ENCODE data around the gene HCN3.

Gene HCN3

GRCh38 chr1:155297384-155297783, 20.1 kb downstream of the HCN3 start:
- DNase-seq (ENCODE audit: low read depth in 1 of 2, low spot score in 1 of 2): no peak
- in situ Hi-C loops (cut with HindIII; ENCODE audit: low pct_unique_long_range_greater_than_20kb, low sequenced_read_pairs): no loop called here
- TF ChIP-seq JUND (IDR thresholded peaks at IDR 0.05; ENCODE audit: low read depth): no peak

DNA sequence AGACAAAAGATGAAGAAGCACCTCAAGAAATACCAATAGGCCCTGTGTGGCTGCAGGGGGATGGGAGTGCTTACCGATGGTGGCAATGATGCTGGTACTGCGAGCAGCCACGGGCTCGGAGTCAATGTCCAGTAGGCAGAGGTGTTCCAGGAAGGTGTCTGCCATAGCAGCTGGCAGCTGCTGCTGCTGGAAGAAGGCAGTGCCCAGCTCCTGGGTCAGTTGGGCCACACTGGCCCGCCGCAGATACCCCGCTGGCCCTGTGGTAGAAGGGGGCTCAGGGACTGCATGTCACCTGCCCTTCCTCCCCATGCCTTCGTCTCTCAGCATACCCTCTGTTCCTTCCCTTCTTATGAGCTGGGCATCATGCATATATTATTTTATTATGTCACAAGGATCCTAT, 22.8 kb downstream of the HCN3 start:
- in situ Hi-C loops (cut with HindIII; ENCODE audit: low pct_unique_long_range_greater_than_20kb, low sequenced_read_pairs): no loop called here
- DNase-seq (ENCODE audit: low read depth in 1 of 2, low spot score in 1 of 2): no peak
- TF ChIP-seq JUND (IDR thresholded peaks at IDR 0.05; ENCODE audit: low read depth): no peak

DNA sequence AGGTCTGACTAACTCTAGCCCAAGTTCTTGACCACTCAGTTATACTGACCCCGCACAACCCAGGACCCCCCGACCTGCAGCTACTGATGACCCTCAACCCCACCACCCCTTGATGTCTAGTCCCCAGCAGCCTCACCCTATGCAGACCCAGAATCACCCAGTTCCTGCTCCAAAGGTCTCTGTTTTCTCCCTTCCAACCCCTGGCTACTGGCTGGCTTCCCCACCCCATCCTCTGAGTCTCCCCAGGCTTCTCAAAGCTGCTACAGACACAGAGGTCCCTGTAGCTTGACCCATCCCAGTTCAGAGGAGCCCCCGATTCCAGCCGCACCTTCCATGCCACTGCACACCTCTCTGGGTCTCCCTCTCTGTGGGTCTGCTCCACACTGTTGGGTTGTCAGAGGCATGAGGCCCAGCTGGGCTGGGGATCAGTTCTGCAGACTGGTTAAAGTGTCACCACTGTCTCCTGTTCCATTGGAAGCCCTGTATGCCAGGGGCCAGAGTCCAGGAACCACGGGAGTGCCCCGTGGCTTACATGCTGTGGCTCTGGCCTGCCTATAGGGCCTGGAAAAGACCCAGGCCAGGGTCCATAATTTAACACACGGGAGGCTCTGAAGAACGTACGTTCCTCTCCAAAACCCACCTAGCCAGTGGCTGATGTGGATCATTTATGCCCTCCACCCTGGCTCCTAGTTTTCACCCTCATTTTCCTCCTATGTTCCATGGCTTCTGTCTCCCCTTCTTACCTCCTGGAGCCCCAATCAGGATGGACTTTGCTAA, 23.5 kb downstream of the HCN3 start:
- in situ Hi-C loops (cut with HindIII; ENCODE audit: low pct_unique_long_range_greater_than_20kb, low sequenced_read_pairs): no loop called here

DNA sequence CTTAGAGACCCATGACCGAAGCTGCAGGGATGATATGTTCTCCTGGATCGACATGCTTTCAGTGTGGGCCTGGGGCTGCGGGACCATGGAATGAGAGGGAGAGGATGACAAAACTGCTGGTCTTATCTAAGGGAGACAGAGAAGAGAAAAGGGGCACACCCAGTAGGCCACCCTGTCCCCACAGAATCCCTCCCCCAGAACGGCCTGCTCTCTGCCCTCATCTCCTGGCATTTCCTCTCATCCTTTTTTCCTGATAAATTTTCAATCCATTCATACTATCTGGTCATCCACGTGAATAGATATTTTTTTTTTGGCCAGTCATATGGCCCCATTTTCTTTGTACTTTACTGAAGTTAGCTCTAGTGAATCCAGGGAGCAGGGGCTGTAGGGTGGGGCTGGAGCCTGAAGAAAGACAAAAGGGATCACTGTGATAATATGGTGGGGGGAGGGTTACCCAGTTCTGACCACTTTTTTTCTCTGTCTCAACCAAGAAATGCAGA, 24.1 kb downstream of the HCN3 start, which contains the start of gene PKLR:
Gene PKLR (minus strand): TSS at position 97 of the 500 bp plus-strand sequence. CDS start 43 bp downstream, at position 54.
- TF ChIP-seq JUND (IDR thresholded peaks at IDR 0.05; ENCODE audit: low read depth): no peak
- in situ Hi-C loops (cut with HindIII; ENCODE audit: low pct_unique_long_range_greater_than_20kb, low sequenced_read_pairs): no loop called here
- no peak for DNase-seq (ENCODE audit: low read depth in 1 of 2, low spot score in 1 of 2)

More for the DNA sequence above, 23.5 kb downstream of the HCN3 start:
- DNase-seq (ENCODE audit: low read depth in 1 of 2, low spot score in 1 of 2): no peak
- TF ChIP-seq JUND (IDR thresholded peaks at IDR 0.05; ENCODE audit: low read depth): no peak

DNA sequence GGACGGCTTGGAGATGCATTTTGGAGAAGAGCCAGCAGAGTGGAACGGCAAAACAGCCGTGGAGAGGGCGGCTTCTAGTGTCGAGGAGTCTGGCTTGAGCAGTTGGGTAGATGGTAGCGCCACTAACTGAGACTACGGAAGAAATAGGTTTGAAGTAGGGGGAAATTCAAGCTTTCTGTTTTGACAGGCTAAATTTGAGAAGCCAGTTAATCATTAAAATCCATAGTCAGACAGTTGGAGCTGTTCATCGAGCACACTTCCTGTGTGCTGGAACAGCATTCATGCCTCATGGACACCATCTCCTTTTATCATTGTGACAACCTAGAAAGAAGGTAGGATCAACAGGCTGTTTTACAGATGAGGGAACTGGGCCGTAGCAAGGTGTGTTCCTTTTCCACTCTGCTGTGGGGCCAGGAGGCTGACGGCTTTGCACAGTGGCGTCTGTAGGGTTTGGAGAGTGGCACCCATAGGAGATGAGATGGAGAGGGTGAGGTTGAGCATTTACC, 27.3 kb downstream of the HCN3 start:
- in situ Hi-C loops (cut with HindIII; ENCODE audit: low pct_unique_long_range_greater_than_20kb, low sequenced_read_pairs): no loop called here
- no peak for DNase-seq (ENCODE audit: low read depth in 1 of 2, low spot score in 1 of 2)
- TF ChIP-seq JUND (IDR thresholded peaks at IDR 0.05; ENCODE audit: low read depth): no peak

- DNase-seq (ENCODE audit: low read depth in 1 of 2, low spot score in 1 of 2): no peak
- no peak for TF ChIP-seq JUND (IDR thresholded peaks at IDR 0.05; ENCODE audit: low read depth)
- in situ Hi-C loops (cut with HindIII; ENCODE audit: low pct_unique_long_range_greater_than_20kb, low sequenced_read_pairs): no loop called here
Observed at GRCh38 chr1:155305881-155306391, 28.7 kb downstream of the HCN3 start.

- in situ Hi-C loops (cut with HindIII; ENCODE audit: low pct_unique_long_range_greater_than_20kb, low sequenced_read_pairs): no loop called here
- no peak for TF ChIP-seq JUND (IDR thresholded peaks at IDR 0.05; ENCODE audit: low read depth)
- peak in 1 of 2 experiments; percentile 55 for DNase-seq (ENCODE audit: low read depth in 1 of 2, low spot score in 1 of 2)
Observed at GRCh38 chr1:155307247-155307740, 30.0 kb downstream of the HCN3 start.

GRCh38 chr1:155308493-155309422, 31.5 kb downstream of the HCN3 start, which contains the start of gene FDPS:
Gene FDPS (plus strand): TSS chr1:155308866. CDS start chr1:155309790, 924 bp downstream.
- TF ChIP-seq JUND (IDR thresholded peaks at IDR 0.05; ENCODE audit: low read depth): no peak
- in situ Hi-C loops (cut with HindIII; ENCODE audit: low pct_unique_long_range_greater_than_20kb, low sequenced_read_pairs): no loop called here
- peak; percentile 99 to 100 for DNase-seq (ENCODE audit: low read depth in 1 of 2, low spot score in 1 of 2)

DNA sequence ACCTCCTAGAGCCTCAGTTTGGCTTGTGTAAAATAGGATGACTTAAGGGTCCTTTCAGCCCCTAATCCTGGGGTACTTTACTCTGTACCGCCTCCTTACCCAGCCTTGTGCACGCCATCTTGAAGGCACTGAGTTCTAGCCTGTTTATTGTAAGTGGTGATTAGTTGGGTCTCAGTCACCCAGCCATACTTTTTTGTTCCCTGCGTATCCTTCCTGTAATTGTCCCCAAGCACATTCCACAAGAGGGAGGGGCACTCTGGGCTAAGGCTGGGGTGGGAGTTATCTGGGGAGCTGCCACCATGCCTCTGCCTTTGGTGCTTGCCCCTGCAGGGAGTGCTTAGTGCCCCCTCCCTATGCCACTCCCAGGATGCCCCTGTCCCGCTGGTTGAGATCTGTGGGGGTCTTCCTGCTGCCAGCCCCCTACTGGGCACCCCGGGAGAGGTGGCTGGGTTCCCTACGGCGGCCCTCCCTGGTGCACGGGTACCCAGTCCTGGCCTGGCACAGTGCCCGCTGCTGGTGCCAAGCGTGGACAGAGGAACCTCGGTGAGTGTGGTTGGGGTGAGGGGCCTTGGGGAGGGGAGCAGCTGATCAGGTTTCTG, 32.3 kb downstream of the HCN3 start:
- TF ChIP-seq JUND (IDR thresholded peaks at IDR 0.05; ENCODE audit: low read depth): no peak
- DNase-seq (ENCODE audit: low read depth in 1 of 2, low spot score in 1 of 2): peak in 1 of 2 experiments; percentile 48
- in situ Hi-C loops (cut with HindIII; ENCODE audit: low pct_unique_long_range_greater_than_20kb, low sequenced_read_pairs): no loop called here

GRCh38 chr1:155313261-155313660, 36.0 kb downstream of the HCN3 start:
- in situ Hi-C loops (cut with HindIII; ENCODE audit: low pct_unique_long_range_greater_than_20kb, low sequenced_read_pairs): no loop called here
- TF ChIP-seq JUND (IDR thresholded peaks at IDR 0.05; ENCODE audit: low read depth): no peak
- no peak for DNase-seq (ENCODE audit: low read depth in 1 of 2, low spot score in 1 of 2)

DNA sequence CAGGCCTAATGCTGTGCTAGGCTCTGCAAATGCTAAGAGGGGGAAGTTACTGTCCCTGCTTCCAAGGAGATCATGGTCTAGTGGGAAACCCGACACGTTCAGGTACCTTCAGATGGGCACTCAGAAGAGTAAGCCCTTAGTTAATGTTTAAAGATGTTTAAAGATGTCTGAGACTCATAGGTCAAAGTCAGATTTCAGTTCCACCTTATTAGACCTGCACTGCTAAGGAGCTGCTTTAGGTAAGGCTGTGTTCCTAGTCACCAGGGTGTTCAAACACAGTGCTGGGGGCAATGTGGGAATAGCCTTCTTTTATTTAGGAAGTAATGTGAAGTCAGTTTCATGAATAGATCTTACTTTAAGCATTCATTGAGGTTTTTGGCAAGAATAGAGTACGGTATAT, 39.7 kb downstream of the HCN3 start:
- in situ Hi-C loops (cut with HindIII; ENCODE audit: low pct_unique_long_range_greater_than_20kb, low sequenced_read_pairs): no loop called here
- no peak for DNase-seq (ENCODE audit: low read depth in 1 of 2, low spot score in 1 of 2)
- TF ChIP-seq JUND (IDR thresholded peaks at IDR 0.05; ENCODE audit: low read depth): no peak

GRCh38 chr1:155318082-155318481, 40.8 kb downstream of the HCN3 start:
- in situ Hi-C loops (cut with HindIII; ENCODE audit: low pct_unique_long_range_greater_than_20kb, low sequenced_read_pairs): no loop called here
- no peak for DNase-seq (ENCODE audit: low read depth in 1 of 2, low spot score in 1 of 2)
- no peak for TF ChIP-seq JUND (IDR thresholded peaks at IDR 0.05; ENCODE audit: low read depth)

Measured in T47D (cell line).